Stimulated activated CD4-positive, alpha-beta T cell treated with anti-CD3 and anti-CD28 coated beads, Interleukin-4, amount 100 ng/mL, for 48 hours (primary cell): ENCODE results near the gene ZBTB2.
"Not testable (repeated sequence)": the region's sequence is repeated elsewhere in the genome, so short reads cannot be mapped to it uniquely, and the experiment has no call there.

ENCODE experiments used
- DNase-seq, 2 donors: peaks; one replicate each; pipeline ENCODE4 v3.0.0-alpha.2; 2020; ENCODE audit warnings: low read depth in 2 of 2

Gene ZBTB2

GRCh38 chr6:151370509-151371078 is 20.8 kb downstream of the ZBTB2 start:
- no peak for DNase-seq

GRCh38 chr6:151365233-151365632 is 26.1 kb downstream of the ZBTB2 start:
- no peak for DNase-seq

GRCh38 chr6:151359486-151359885 is 31.9 kb downstream of the ZBTB2 start:
- no peak for DNase-seq

GRCh38 chr6:151358475-151358874 is 32.9 kb downstream of the ZBTB2 start:
- DNase-seq: no peak

- no peak for DNase-seq
Measured at GRCh38 chr6:151357758-151358436, 33.5 kb downstream of the ZBTB2 start.

- DNase-seq: not testable (repeated sequence)
Measured at GRCh38 chr6:151356983-151357382, 34.4 kb downstream of the ZBTB2 start.

GRCh38 chr6:151353795-151354194 is 37.6 kb downstream of the ZBTB2 start:
- DNase-seq: no peak

- DNase-seq: no peak
Measured at GRCh38 chr6:151352410-151353396, 38.7 kb downstream of the ZBTB2 start.

- DNase-seq: no peak
Measured at GRCh38 chr6:151351731-151352130, 39.6 kb downstream of the ZBTB2 start.

GRCh38 chr6:151351146-151351700 is 40.1 kb downstream of the ZBTB2 start:
- no peak for DNase-seq

- DNase-seq: no peak
Measured at GRCh38 chr6:151350442-151351145, 40.8 kb downstream of the ZBTB2 start.

GRCh38 chr6:151349651-151350270 is 41.6 kb downstream of the ZBTB2 start:
- no peak for DNase-seq

- DNase-seq: not testable (repeated sequence)
Measured at GRCh38 chr6:151342750-151343149, 48.6 kb downstream of the ZBTB2 start.

- no peak for DNase-seq
Measured at GRCh38 chr6:151341476-151342195, 49.7 kb downstream of the ZBTB2 start.

GRCh38 chr6:151340219-151340978 is 51.0 kb downstream of the ZBTB2 start:
- no peak for DNase-seq

GRCh38 chr6:151339369-151339768 is 52.0 kb downstream of the ZBTB2 start:
- no peak for DNase-seq

GRCh38 chr6:151338651-151339200 is 52.6 kb downstream of the ZBTB2 start:
- no peak for DNase-seq

GRCh38 chr6:151335930-151336329 is 55.4 kb downstream of the ZBTB2 start:
- no peak for DNase-seq

- no peak for DNase-seq
Measured at GRCh38 chr6:151330130-151330696, 61.1 kb downstream of the ZBTB2 start.
